ENCODE results near the gene CXorf49. TPM values are rescaled to one million over a fixed set of nuclear protein-coding genes. Genes with fewer than 3 reads are reported as not detected.
"Not testable (repeated sequence)": the region's sequence is repeated elsewhere in the genome, so short reads cannot be mapped to it uniquely, and the experiment has no call there.

Gene CXorf49
- polyA plus RNA-seq, 1 donor from 2014 or later, result not detected

GRCh38 chrX:71671043-71671780 lies 46.9 kb downstream of the CXorf49 start:
- H3K9me2 ChIP-seq (ENCODE audit: insufficient read depth, low read length), result no peaks in the 10 kb centered on the region
- no peak overlapping the region for H3K4me3 ChIP-seq (ENCODE audit: low read length)
- H3K27me3 ChIP-seq (ENCODE audit: insufficient read depth, low read depth, low read length), result no peaks in the 10 kb centered on the region
- H3K9ac ChIP-seq (ENCODE audit: low read length), result no peak overlapping the region
- no peak overlapping the region for H3K27ac ChIP-seq (ENCODE audit: low read length)
- no peaks in the 10 kb centered on the region for H3K79me2 ChIP-seq (replicated peaks; ENCODE audit: insufficient read depth, low read length)
- no peaks in the 10 kb centered on the region for H3K36me3 ChIP-seq (ENCODE audit: insufficient read depth, low read length)
- no peaks in the 10 kb centered on the region for H3K9me3 ChIP-seq (ENCODE audit: low read length)
- H2AFZ ChIP-seq (ENCODE audit: low read depth, low read length), result no peak overlapping the region
- no peak overlapping the region for H3K4me2 ChIP-seq (ENCODE audit: low read length)
- H3F3A ChIP-seq (ENCODE audit: insufficient read depth, low read length, poor library complexity, severe bottlenecking), result no peaks in the 10 kb centered on the region
- TF ChIP-seq EZH2 (IDR thresholded peaks at IDR 0.05; ENCODE audit: borderline replicate concordance, insufficient read depth, low read length, poor library complexity, severe bottlenecking) (no peak), MXI1 (conservative IDR thresholded peaks at IDR 0.05; ENCODE audit: poor library complexity, severe bottlenecking) (no peak), SMC3 (conservative IDR thresholded peaks at IDR 0.05; ENCODE audit: poor library complexity) (no peak), EP300 (conservative IDR thresholded peaks at IDR 0.05; ENCODE audit: poor library complexity, severe bottlenecking) (no peak)
- TF ChIP-seq, protein P1, sequence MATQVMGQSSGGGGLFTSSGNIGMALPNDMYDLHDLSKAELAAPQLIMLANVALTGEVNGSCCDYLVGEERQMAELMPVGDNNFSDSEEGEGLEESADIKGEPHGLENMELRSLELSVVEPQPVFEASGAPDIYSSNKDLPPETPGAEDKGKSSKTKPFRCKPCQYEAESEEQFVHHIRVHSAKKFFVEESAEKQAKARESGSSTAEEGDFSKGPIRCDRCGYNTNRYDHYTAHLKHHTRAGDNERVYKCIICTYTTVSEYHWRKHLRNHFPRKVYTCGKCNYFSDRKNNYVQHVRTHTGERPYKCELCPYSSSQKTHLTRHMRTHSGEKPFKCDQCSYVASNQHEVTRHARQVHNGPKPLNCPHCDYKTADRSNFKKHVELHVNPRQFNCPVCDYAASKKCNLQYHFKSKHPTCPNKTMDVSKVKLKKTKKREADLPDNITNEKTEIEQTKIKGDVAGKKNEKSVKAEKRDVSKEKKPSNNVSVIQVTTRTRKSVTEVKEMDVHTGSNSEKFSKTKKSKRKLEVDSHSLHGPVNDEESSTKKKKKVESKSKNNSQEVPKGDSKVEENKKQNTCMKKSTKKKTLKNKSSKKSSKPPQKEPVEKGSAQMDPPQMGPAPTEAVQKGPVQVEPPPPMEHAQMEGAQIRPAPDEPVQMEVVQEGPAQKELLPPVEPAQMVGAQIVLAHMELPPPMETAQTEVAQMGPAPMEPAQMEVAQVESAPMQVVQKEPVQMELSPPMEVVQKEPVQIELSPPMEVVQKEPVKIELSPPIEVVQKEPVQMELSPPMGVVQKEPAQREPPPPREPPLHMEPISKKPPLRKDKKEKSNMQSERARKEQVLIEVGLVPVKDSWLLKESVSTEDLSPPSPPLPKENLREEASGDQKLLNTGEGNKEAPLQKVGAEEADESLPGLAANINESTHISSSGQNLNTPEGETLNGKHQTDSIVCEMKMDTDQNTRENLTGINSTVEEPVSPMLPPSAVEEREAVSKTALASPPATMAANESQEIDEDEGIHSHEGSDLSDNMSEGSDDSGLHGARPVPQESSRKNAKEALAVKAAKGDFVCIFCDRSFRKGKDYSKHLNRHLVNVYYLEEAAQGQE (IDR thresholded peaks at IDR 0.05; ENCODE audit: borderline replicate concordance), result no peak
- no peaks in the 10 kb centered on the region for H4K20me1 ChIP-seq (ENCODE audit: insufficient read depth)

DNA sequence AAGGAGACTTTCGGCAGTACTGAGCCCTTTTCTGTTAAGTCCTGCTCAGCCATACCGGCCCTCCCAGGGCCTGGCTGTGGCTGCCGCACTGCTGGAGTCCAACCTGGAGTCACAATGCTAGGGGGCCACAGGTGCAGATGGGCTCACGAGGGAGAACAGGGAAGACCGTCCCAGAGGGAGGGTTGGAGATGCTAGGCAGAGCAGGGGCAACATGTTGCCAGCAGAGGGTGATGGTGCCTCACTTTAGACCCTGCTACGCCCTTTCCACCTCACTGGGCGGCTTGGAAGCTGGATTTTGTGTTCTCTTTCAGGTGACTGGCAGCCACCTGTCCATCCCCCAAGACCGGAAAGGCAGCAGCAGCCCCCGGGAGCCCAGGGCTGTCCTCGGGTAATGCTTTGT lies 48.1 kb downstream of the CXorf49 start:
- not testable (repeated sequence) for H3F3A ChIP-seq (ENCODE audit: insufficient read depth, low read length, poor library complexity, severe bottlenecking); H3K27me3 ChIP-seq (ENCODE audit: insufficient read depth, low read depth, low read length); H2AFZ ChIP-seq (ENCODE audit: low read depth, low read length); H3K9me2 ChIP-seq (ENCODE audit: insufficient read depth, low read length); H3K9me3 ChIP-seq (ENCODE audit: low read length); H4K20me1 ChIP-seq (ENCODE audit: insufficient read depth); H3K4me3 ChIP-seq (ENCODE audit: low read length); H3K36me3 ChIP-seq (ENCODE audit: insufficient read depth, low read length); H3K79me2 ChIP-seq (replicated peaks; ENCODE audit: insufficient read depth, low read length); H3K4me2 ChIP-seq (ENCODE audit: low read length); H3K27ac ChIP-seq (ENCODE audit: low read length); H3K9ac ChIP-seq (ENCODE audit: low read length)
- TF ChIP-seq RAD21 (conservative IDR thresholded peaks at IDR 0.05) (peak; percentile 60), CTCF (IDR thresholded peaks at IDR 0.05; ENCODE audit: poor library complexity, severe bottlenecking) (peak; percentile 58), SMC3 (conservative IDR thresholded peaks at IDR 0.05; ENCODE audit: poor library complexity) (peak; percentile 67)

- Histone ChIP-seq H4K20me1 (ENCODE audit: insufficient read depth) (no peaks in the 10 kb centered on the region), H3K36me3 (ENCODE audit: insufficient read depth, low read length) (no peaks in the 10 kb centered on the region), H3K27me3 (ENCODE audit: insufficient read depth, low read depth, low read length) (no peaks in the 10 kb centered on the region), H3K9ac (ENCODE audit: low read length) (no peak overlapping the region), H3K4me3 (ENCODE audit: low read length) (no peak overlapping the region), H3K9me3 (ENCODE audit: low read length) (no peaks in the 10 kb centered on the region), H3K27ac (ENCODE audit: low read length) (no peak overlapping the region), H3K79me2 (replicated peaks; ENCODE audit: insufficient read depth, low read length) (no peaks in the 10 kb centered on the region), H3K9me2 (ENCODE audit: insufficient read depth, low read length) (no peaks in the 10 kb centered on the region), H2AFZ (ENCODE audit: low read depth, low read length) (no peak overlapping the region), H3K4me2 (ENCODE audit: low read length) (no peak overlapping the region), H3F3A (ENCODE audit: insufficient read depth, low read length, poor library complexity, severe bottlenecking) (no peaks in the 10 kb centered on the region)
- TF ChIP-seq, protein P1 (IDR thresholded peaks at IDR 0.05; ENCODE audit: borderline replicate concordance), result no peak
- TF ChIP-seq EP300 (conservative IDR thresholded peaks at IDR 0.05; ENCODE audit: poor library complexity, severe bottlenecking), result no peak
- TF ChIP-seq RAD21 (conservative IDR thresholded peaks at IDR 0.05), result no peak
- no peak for TF ChIP-seq TAF1 (IDR thresholded peaks at IDR 0.05; ENCODE audit: low read depth)
- no peak for TF ChIP-seq MXI1 (conservative IDR thresholded peaks at IDR 0.05; ENCODE audit: poor library complexity, severe bottlenecking)
- no peak for TF ChIP-seq CTCF (IDR thresholded peaks at IDR 0.05; ENCODE audit: poor library complexity, severe bottlenecking)
- TF ChIP-seq POLR2AphosphoS5 (IDR thresholded peaks at IDR 0.05), result no peak
- TF ChIP-seq EZH2 (IDR thresholded peaks at IDR 0.05; ENCODE audit: borderline replicate concordance, insufficient read depth, low read length, poor library complexity, severe bottlenecking), result no peak
- TF ChIP-seq SMC3 (conservative IDR thresholded peaks at IDR 0.05; ENCODE audit: poor library complexity), result no peak
Measured at GRCh38 chrX:71669492-71669891, 48.6 kb downstream of the CXorf49 start.

All from neural cell (in vitro differentiated cells).